Fibroblast of lung (primary cell): ENCODE data around the gene SPIRE1.

Source experiments
- CTCF ChIP-seq, 2 donors: IDR thresholded peaks in 1 of 2; conservative IDR thresholded peaks in 1 of 2; 1 replicate in 1 of 2; 2 replicates in 1 of 2; pipeline ENCODE4 v1.5.1; 2011 to 2012; ENCODE audit warnings: low read length in 2 of 2, control low read depth in 1 of 2, inconsistent platforms in 1 of 2, low read depth in 1 of 2, mild to moderate bottlenecking in 1 of 2
- EZH2 ChIP-seq: IDR thresholded peaks from 2 replicates; pipeline ENCODE4 v1.5.1; 2012; ENCODE audit warnings: low read length, control low read depth, mild to moderate bottlenecking; ENCODE audit errors: missing control alignments

GRCh38 chr18:12397254-12397653 is 260.7 kb downstream of the SPIRE1 start:
- no peak for TF ChIP-seq CTCF (conservative IDR thresholded peaks at IDR 0.05 in 1 of 2, IDR thresholded peaks at IDR 0.05 in 1 of 2; ENCODE audit: low read depth in 1 of 2, low read length in 2 of 2)
- TF ChIP-seq EZH2, result no peak
